Measurements from ENCODE around the gene GOLM1. TPM values are rescaled to one million over a fixed set of nuclear protein-coding genes. Genes with fewer than 3 reads are reported as not detected.

The GOLM1 gene
- total RNA-seq, 1 donor from 2014 or later = 149 TPM

- Mint-ChIP-seq H3K4me1 (ENCODE audit: unreplicated experiment) (no peaks in the 10 kb centered on the region), H3K27ac (no peak overlapping the region), H3K27me3 (no peaks in the 10 kb centered on the region), H3K4me3 (no peak overlapping the region), H3K9me3 (no peaks in the 10 kb centered on the region), H3K36me3 (peaks cover 54% of the 10 kb centered on the region)
- no peak for TF ChIP-seq CTCF (conservative IDR thresholded peaks at IDR 0.05)
- DNase-seq (ENCODE audit: extremely low spot score, unreplicated experiment) = no peak
These were observed 63.4 kb downstream of the GOLM1 start for GRCh38 chr9:86035827-86036440.

- no peak for DNase-seq (ENCODE audit: extremely low spot score, unreplicated experiment)
- Mint-ChIP-seq H3K27ac (no peak overlapping the region), H3K4me3 (no peak overlapping the region), H3K9me3 (no peaks in the 10 kb centered on the region), H3K36me3 (peaks cover 55% of the 10 kb centered on the region), H3K27me3 (no peaks in the 10 kb centered on the region), H3K4me1 (ENCODE audit: unreplicated experiment) (no peaks in the 10 kb centered on the region)
- peak; percentile 70 for TF ChIP-seq CTCF (conservative IDR thresholded peaks at IDR 0.05)
These were observed 64.3 kb downstream of the GOLM1 start for GRCh38 chr9:86034863-86035734.

- no peaks in the 10 kb centered on the region for H3K9me3 Mint-ChIP-seq
- TF ChIP-seq CTCF (conservative IDR thresholded peaks at IDR 0.05) = no peak
- H3K4me1 Mint-ChIP-seq (ENCODE audit: unreplicated experiment) = peaks cover under 1% of the 10 kb centered on the region
- no peak overlapping the region for H3K27ac Mint-ChIP-seq
- no peak for DNase-seq (ENCODE audit: extremely low spot score, unreplicated experiment)
- H3K4me3 Mint-ChIP-seq = no peak overlapping the region
- H3K27me3 Mint-ChIP-seq = no peaks in the 10 kb centered on the region
- H3K36me3 Mint-ChIP-seq = peaks cover 62% of the 10 kb centered on the region
These were observed 71.6 kb downstream of the GOLM1 start for GRCh38 chr9:86027767-86028166.

GRCh38 chr9:86022687-86023266 is 76.6 kb downstream of the GOLM1 start:
- no peaks in the 10 kb centered on the region for H3K27me3 Mint-ChIP-seq
- H3K4me1 Mint-ChIP-seq (ENCODE audit: unreplicated experiment) = peaks cover 9% of the 10 kb centered on the region
- H3K4me3 Mint-ChIP-seq = no peak overlapping the region
- peaks cover 66% of the 10 kb centered on the region for H3K36me3 Mint-ChIP-seq
- H3K27ac Mint-ChIP-seq = peak overlapping the region; percentile 57
- DNase-seq (ENCODE audit: extremely low spot score, unreplicated experiment) = no peak
- no peak for TF ChIP-seq CTCF (conservative IDR thresholded peaks at IDR 0.05)
- H3K9me3 Mint-ChIP-seq = no peaks in the 10 kb centered on the region

GRCh38 chr9:86021166-86021565 is 78.2 kb downstream of the GOLM1 start:
- Mint-ChIP-seq H3K27me3 (no peaks in the 10 kb centered on the region), H3K27ac (no peak overlapping the region), H3K9me3 (no peaks in the 10 kb centered on the region), H3K4me3 (no peak overlapping the region), H3K36me3 (peaks cover 64% of the 10 kb centered on the region), H3K4me1 (ENCODE audit: unreplicated experiment) (peaks cover 9% of the 10 kb centered on the region)
- TF ChIP-seq CTCF (conservative IDR thresholded peaks at IDR 0.05) = no peak
- DNase-seq (ENCODE audit: extremely low spot score, unreplicated experiment) = no peak
